Colonic mucosa (tissue), 4 donors: Measurements from ENCODE around the gene CRACDL. TPM values are rescaled to one million over a fixed set of nuclear protein-coding genes. Genes with fewer than 3 reads are reported as not detected.

ENCODE experiments used
- DNase-seq: peaks from one replicate; pipeline ENCODE4 v3.0.0-alpha.2; 2020
- H3K27ac ChIP-seq: fragments of 200-600 bp; one replicate; pipeline ENCODE4 v1.8.0; 2021
- H3K27me3 ChIP-seq: fragments of 200-600 bp; one replicate; pipeline ENCODE4 v1.8.0; 2021
- H3K36me3 ChIP-seq: fragments of 200-600 bp; one replicate; pipeline ENCODE4 v1.8.0; 2021
- H3K4me1 ChIP-seq: fragments of 200-600 bp; one replicate; pipeline ENCODE4 v1.8.0; 2021; ENCODE audit warnings: mild to moderate bottlenecking
- H3K4me3 ChIP-seq: fragments of 200-600 bp; one replicate; pipeline ENCODE4 v1.8.0; 2021
- H3K9ac ChIP-seq, 2 donors: one replicate each; pipeline ENCODE4 v1.7.0; 2013; ENCODE audit warnings: control low read depth in 2 of 2, low read depth in 2 of 2, low read length in 2 of 2
- H3K9me3 ChIP-seq: fragments of 200-600 bp; one replicate; pipeline ENCODE4 v1.8.0; 2021
- intact Hi-C: fragments of 100-400 bp; cut with DNase I; formaldehyde crosslinking; loops from one replicate; pipeline ENCODE4 v1.14.1; 2022
- total RNA-seq, 2 donors: library from RNA; stranded (reverse); fragmentation: NEBNext Ultra II Directional in 1 of 2; extraction: Animal tissue kit (Norgen Biotek cat#: 25700) in 1 of 2; gene quantifications; one replicate each; pipeline ENCODE4 v1.2.1, GENCODE V29; 2021
- TF ChIP-seq, protein P1 (sequence below): fragments of 200-600 bp; IDR thresholded peaks from one replicate; pipeline ENCODE4 v1.8.0; 2022; ENCODE audit warnings: antibody characterized with exemption, mild to moderate bottlenecking
- donor health status: healthy.
- donor health status: DM: no; HTN: no; CAD: no.
- donor health status: DM: no; HTN: no; CAD: no.

CRACDL gene
- total RNA-seq, 2 donors from 2014 or later = 11.5 to 22.3 TPM

DNA sequence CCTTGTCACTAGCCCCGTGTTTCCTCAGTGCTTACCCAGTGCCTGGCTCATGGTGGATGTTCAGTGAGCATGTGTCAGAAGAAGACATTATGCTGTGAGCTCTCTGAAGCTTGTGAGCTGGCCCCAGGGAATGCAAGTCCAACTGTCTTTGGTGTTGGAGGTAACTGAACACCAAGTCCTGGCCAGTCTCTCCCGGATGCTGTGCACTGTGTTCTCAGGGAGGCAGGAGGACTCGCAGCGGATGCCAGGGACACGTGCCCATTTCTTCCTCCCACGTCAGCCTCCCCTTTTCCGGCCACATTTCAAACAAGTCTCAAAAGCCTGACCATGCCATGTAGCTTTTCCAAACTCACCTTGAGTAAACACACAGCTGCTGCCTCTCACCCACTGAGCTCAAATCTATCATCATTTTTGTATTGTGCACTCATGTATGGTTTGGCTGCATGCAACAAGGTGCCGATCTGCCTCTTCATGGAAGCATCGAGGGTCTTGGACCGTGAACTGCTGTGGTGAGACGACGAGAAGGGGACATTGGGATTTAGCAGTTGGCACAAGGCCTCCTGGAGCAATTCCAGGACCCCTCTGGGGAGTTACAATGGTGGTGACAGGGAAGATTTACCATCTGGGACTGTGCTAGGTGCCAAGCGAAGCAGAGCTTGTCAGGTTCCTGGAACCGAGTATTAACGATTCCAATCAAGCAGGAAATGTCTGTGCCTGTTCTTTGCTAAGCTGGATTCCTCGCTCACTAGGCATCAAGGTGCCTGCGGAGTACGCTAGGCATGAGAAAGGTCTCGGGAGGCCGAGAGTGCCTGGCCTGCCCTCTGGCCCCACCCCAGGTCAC lies 160.7 kb downstream of the CRACDL start:
- intact Hi-C loops = no loop called here
- H3K27me3 ChIP-seq = no peaks in the 10 kb centered on the region

GRCh38 chr2:98773907-98774306 lies 162.1 kb downstream of the CRACDL start:
- Histone ChIP-seq H3K9me3 (no peaks in the 10 kb centered on the region), H3K9ac (no peak overlapping the region), H3K4me1 (no peaks in the 10 kb centered on the region), H3K4me3 (no peak overlapping the region), H3K27me3 (no peaks in the 10 kb centered on the region), H3K27ac (no peak overlapping the region), H3K36me3 (no peaks in the 10 kb centered on the region)
- DNase-seq = no peak
- intact Hi-C loops = no loop called here
- TF ChIP-seq, protein P1, sequence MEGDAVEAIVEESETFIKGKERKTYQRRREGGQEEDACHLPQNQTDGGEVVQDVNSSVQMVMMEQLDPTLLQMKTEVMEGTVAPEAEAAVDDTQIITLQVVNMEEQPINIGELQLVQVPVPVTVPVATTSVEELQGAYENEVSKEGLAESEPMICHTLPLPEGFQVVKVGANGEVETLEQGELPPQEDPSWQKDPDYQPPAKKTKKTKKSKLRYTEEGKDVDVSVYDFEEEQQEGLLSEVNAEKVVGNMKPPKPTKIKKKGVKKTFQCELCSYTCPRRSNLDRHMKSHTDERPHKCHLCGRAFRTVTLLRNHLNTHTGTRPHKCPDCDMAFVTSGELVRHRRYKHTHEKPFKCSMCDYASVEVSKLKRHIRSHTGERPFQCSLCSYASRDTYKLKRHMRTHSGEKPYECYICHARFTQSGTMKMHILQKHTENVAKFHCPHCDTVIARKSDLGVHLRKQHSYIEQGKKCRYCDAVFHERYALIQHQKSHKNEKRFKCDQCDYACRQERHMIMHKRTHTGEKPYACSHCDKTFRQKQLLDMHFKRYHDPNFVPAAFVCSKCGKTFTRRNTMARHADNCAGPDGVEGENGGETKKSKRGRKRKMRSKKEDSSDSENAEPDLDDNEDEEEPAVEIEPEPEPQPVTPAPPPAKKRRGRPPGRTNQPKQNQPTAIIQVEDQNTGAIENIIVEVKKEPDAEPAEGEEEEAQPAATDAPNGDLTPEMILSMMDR = no peak

More for the DNA sequence above, 160.7 kb downstream of the CRACDL start:
- no peaks in the 10 kb centered on the region for H3K4me1 ChIP-seq
- no peaks in the 10 kb centered on the region for H3K9me3 ChIP-seq
- TF ChIP-seq, protein P1 = no peak
- no peaks in the 10 kb centered on the region for H3K36me3 ChIP-seq
- no peak overlapping the region for H3K27ac ChIP-seq
- no peak overlapping the region for H3K9ac ChIP-seq
- DNase-seq = no peak
- H3K4me3 ChIP-seq = no peak overlapping the region

DNA sequence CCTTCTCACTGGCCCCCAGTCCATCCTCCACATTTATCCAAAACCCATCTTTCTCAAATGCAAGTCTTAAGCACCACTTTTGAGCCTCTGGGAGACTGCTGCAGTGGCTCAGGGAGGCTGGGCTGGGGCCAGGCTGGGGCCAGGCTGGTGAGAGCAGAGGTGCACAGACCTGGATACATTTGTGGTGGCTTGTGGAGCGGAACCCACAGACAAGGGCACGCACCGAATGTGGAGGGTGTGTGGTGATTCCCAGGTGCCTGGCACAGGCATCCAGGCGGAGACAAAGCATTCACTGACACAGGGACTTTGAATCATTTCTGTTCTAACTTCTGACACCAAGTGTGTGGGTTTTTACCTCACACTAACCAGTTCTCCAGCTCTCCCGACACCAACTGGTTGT lies 162.9 kb downstream of the CRACDL start:
- intact Hi-C loops = no loop called here
- no peak overlapping the region for H3K4me3 ChIP-seq
- H3K9me3 ChIP-seq = no peaks in the 10 kb centered on the region
- no peaks in the 10 kb centered on the region for H3K27me3 ChIP-seq
- no peak overlapping the region for H3K27ac ChIP-seq
- no peaks in the 10 kb centered on the region for H3K36me3 ChIP-seq
- TF ChIP-seq, protein P1 = no peak
- H3K9ac ChIP-seq = no peak overlapping the region
- no peaks in the 10 kb centered on the region for H3K4me1 ChIP-seq
- no peak for DNase-seq

DNA sequence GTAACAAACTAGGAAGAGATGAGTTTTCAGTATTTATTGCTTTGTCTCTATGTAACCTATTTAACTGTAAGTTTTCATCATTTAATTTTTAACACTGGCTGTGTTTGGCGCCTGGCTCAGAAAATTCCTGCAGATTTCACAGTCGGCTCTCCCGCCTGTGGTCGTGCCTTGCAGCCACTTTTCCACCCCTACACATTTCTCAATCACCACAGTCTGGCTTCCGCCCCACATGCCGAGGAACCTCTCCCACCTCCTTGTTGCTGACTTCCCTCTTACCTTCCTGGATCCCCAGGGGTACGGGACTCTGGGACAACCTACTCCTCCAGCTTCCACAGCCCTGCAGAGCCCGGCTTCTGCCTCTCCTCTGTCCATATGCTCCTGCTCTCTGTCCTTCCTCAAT lies 163.5 kb downstream of the CRACDL start:
- H3K27ac ChIP-seq = peak overlapping the region; percentile 45
- peak overlapping the region in 1 of 2 donors; percentile 17 for H3K9ac ChIP-seq
- no peak overlapping the region for H3K4me3 ChIP-seq
- TF ChIP-seq, protein P1 = no peak
- no peaks in the 10 kb centered on the region for H3K27me3 ChIP-seq
- H3K9me3 ChIP-seq = no peaks in the 10 kb centered on the region
- no peaks in the 10 kb centered on the region for H3K36me3 ChIP-seq
- no peak for DNase-seq
- no peaks in the 10 kb centered on the region for H3K4me1 ChIP-seq
- intact Hi-C loops = no loop called here

DNA sequence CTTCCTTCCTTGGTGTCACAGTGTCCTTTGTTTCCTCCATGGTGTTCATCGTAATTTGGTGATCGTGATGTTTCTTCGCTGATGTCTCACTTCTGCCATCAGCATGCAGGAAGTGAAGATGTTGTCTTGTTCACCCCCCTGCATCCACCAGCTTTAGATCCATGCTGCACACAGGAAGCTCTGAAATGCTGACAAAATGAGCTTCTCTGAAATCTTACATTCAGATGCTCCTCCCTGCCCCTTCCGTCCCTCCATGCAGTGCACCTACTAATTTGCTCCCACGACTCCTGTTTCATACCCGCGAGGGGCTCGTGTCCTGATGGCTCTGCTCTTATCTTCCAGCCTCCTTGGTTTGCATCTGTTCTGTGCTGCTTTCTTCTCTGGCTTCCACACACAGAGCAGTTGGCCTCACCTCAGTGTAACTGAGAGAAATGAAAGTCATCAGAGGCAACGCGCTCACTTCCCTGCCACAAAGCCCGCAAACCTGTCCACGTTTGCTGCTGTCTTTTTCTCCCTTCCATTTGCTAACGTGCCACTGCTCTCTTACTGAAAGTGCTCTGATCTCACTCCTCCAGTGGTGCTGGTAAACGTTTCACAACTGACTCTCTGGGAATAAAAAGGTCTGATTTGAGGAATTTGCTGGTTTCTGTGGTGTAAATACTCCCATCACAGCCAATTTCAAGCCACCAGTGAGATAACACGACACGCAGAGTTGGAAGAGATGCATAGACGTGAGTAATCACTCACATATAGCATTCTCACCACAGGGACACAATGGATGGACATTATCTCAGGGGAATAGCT lies 164.1 kb downstream of the CRACDL start:
- H3K9me3 ChIP-seq = no peaks in the 10 kb centered on the region
- peak overlapping the region; percentile 45 for H3K27ac ChIP-seq
- intact Hi-C loops = no loop called here
- no peaks in the 10 kb centered on the region for H3K27me3 ChIP-seq
- H3K36me3 ChIP-seq = no peaks in the 10 kb centered on the region
- no peak overlapping the region for H3K4me3 ChIP-seq
- DNase-seq = no peak
- H3K9ac ChIP-seq = no peak overlapping the region
- no peaks in the 10 kb centered on the region for H3K4me1 ChIP-seq
- TF ChIP-seq, protein P1 = no peak
